Measurements from ENCODE around the gene KNSTRN. TPM values are rescaled to one million over a fixed set of nuclear protein-coding genes. Genes with fewer than 3 reads are reported as not detected.

The KNSTRN gene
- total and polyA plus RNA-seq, 4 experiments from 2014 or later: 1.0 to 8.8 (median 4.6) TPM

DNA sequence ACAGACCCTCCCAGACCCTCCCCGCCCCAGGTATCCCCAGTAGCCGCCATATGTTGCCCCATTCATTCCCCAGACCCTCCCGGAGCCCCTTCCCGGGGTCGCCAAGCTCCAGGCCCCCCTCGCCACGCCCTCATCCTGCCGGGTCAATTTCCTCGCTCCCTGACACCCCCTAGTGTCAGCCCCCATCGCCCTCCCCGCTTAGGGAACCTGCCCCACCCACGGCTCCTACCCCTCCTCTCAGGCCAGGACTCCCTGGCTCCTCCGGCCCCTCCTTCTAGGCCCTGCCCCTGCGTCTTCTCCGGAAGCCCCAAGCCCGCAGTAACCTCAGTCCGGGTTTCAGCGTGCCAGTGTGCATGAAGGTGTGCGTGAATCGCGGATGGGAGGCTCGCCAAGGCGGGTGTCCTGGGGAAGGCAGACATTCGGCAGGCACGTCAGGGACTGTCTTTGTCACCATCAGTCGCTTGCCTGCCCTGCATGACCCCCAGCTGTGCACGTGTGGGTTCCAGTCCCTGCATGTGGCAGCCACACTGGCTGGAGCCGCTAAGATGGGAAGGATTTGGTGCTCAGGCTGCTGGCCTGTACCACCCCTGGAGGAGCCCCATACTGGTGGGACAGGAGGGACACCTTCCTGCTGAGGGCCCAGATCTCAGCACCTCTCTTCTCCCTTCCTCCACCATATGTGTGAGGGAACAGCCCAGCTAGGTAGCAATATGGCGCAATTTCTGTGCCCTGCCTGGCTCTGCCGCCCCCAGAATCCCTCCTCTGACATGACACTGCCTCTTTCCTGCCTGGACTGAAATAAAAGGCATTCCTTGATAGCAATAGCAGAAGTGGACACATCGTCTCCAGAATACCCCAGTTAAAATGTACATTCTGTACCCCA, 23.8 kb upstream of the KNSTRN start:
- ChIA-PET CTCF (ENCODE audit: partially characterized antibody) (interaction anchor here (1.0 to 3.7 kb wide), 2 partner anchors 9 to 14 kb away, joined by 3 to 16 read pairs; no protein-coding TSS in a partner anchor), POLR2A (ENCODE audit: partially characterized antibody) (interaction anchor here (1.0 to 1.5 kb wide), 2 partner anchors 35 to 40 kb away, joined by 3 read pairs; partner anchors contain the start of gene INAFM2)
- peak in 1 of 5 donors; percentile 17 for DNase-seq
- H3K27me3 Mint-ChIP-seq: peaks cover 0 to 4% of the 10 kb centered on the region in 2 donors
- intact Hi-C loops (cut with micrococcal nuclease): loop anchor here (1.0 kb wide), 2 partner anchors 10 to 24 kb away; partner anchors contain the start of gene KNSTRN
- Histone ChIP-seq H3K27me3 (ENCODE audit: insufficient read depth, low read length) (no peaks in the 10 kb centered on the region), H3K4me3 (ENCODE audit: low read length in 2 of 2) (peak overlapping the region; percentile 29 to 54), H3K36me3 (ENCODE audit: insufficient read depth, low read length) (no peaks in the 10 kb centered on the region), H3K9me3 (ENCODE audit: control insufficient read depth in 1 of 2, low read length in 2 of 2) (no peaks in the 10 kb centered on the region), H3K27ac (ENCODE audit: low read depth, low read length) (no peak overlapping the region), H3K4me1 (ENCODE audit: insufficient read depth, low read length) (peaks cover 13% of the 10 kb centered on the region)
- no peaks in the 10 kb centered on the region for H3K9me3 Mint-ChIP-seq
- peak overlapping the region in 2 of 7 donors; percentile 68 to 82 for H3K27ac Mint-ChIP-seq
- H3K4me3 Mint-ChIP-seq: peak overlapping the region; percentile 61 to 83 (median 74)
- peaks cover 0 to 4% of the 10 kb centered on the region in 2 donors for H3K36me3 Mint-ChIP-seq
- peaks cover 5 to 21% (median 7%) of the 10 kb centered on the region in 4 donors for H3K4me1 Mint-ChIP-seq

DNA sequence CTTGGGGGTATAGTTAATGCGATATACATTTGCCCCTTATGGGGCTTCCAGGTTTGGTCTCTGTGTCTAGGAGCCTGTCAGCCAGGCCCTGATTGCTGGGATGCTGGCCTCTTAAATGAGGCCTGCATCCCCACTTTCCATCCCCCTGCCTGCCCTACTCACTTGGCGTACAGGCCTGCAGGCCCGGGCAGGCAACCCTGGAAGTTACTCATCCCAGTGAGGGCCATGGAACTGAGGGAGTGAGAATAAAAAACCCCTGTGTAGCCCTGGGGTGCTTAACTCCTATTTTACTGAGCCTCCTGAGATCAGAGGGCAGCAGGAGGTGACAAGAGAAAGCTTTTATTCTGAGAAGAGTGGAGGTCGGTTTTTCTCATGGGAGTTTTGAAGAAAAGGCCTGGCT, 22.5 kb upstream of the KNSTRN start:
- intact Hi-C loops (cut with micrococcal nuclease): no loop called here
- no peak overlapping the region for H3K27ac ChIP-seq (ENCODE audit: low read depth, low read length)
- H3K27me3 ChIP-seq (ENCODE audit: insufficient read depth, low read length): no peaks in the 10 kb centered on the region
- H3K36me3 ChIP-seq (ENCODE audit: insufficient read depth, low read length): no peaks in the 10 kb centered on the region
- no peaks in the 10 kb centered on the region for H3K9me3 ChIP-seq (ENCODE audit: control insufficient read depth in 1 of 2, low read length in 2 of 2)
- POLR2A ChIA-PET (ENCODE audit: partially characterized antibody): no interaction called here
- CTCF ChIA-PET (ENCODE audit: partially characterized antibody): interaction anchor here (1.6 kb wide), 2 partner anchors 15 to 20 kb away, joined by 3 to 4 read pairs; no protein-coding TSS in a partner anchor
- DNase-seq: no peak
- H3K4me3 ChIP-seq (ENCODE audit: low read length in 2 of 2): no peak overlapping the region
- peaks cover 0 to 4% of the 10 kb centered on the region in 2 donors for H3K36me3 Mint-ChIP-seq
- H3K4me1 Mint-ChIP-seq: peaks cover 5 to 21% (median 7%) of the 10 kb centered on the region in 4 donors
- H3K4me1 ChIP-seq (ENCODE audit: insufficient read depth, low read length): peaks cover 13% of the 10 kb centered on the region
- peaks cover 0 to 4% of the 10 kb centered on the region in 2 donors for H3K27me3 Mint-ChIP-seq
- H3K27ac Mint-ChIP-seq: no peak overlapping the region
- H3K4me3 Mint-ChIP-seq: no peak overlapping the region
- H3K9me3 Mint-ChIP-seq: no peaks in the 10 kb centered on the region

DNA sequence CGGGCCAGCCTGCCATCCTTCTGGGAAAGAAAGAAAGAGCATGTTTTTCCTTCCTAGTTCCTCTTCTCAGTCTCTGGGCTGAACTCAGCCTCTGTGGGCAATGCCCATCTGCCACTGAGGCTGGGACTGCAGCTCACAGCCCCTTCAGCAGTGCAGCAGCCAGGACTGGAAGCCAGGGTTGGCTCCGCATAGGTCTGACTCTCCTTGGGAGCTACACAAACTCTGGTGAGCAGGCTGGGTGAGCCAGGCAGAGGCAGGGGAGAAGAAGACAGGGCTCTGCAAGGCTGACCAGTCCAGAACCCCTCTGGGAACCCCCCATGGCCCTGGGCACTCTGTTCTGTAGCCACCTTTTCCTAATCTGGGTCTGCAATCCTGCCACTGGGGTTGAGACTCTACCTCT, 20.9 kb upstream of the KNSTRN start:
- Mint-ChIP-seq H3K27me3 (peaks cover 0 to 2% of the 10 kb centered on the region in 2 donors), H3K36me3 (peaks cover 0 to 4% of the 10 kb centered on the region in 2 donors), H3K9me3 (no peaks in the 10 kb centered on the region), H3K4me3 (no peak overlapping the region), H3K4me1 (peaks cover 6 to 36% (median 11%) of the 10 kb centered on the region in 4 donors), H3K27ac (no peak overlapping the region)
- intact Hi-C loops (cut with micrococcal nuclease): no loop called here
- Histone ChIP-seq H3K9me3 (ENCODE audit: control insufficient read depth in 1 of 2, low read length in 2 of 2) (no peaks in the 10 kb centered on the region), H3K36me3 (ENCODE audit: insufficient read depth, low read length) (no peaks in the 10 kb centered on the region), H3K27me3 (ENCODE audit: insufficient read depth, low read length) (no peaks in the 10 kb centered on the region), H3K4me3 (ENCODE audit: low read length in 2 of 2) (no peak overlapping the region), H3K27ac (ENCODE audit: low read depth, low read length) (no peak overlapping the region), H3K4me1 (ENCODE audit: insufficient read depth, low read length) (peaks cover 22% of the 10 kb centered on the region)
- no peak for DNase-seq
- POLR2A ChIA-PET (ENCODE audit: partially characterized antibody): no interaction called here
- CTCF ChIA-PET (ENCODE audit: partially characterized antibody): interaction anchor here (0.9 to 1.6 kb wide), 2 partner anchors 22 to 50 kb away, joined by 3 read pairs; no protein-coding TSS in a partner anchor

DNA sequence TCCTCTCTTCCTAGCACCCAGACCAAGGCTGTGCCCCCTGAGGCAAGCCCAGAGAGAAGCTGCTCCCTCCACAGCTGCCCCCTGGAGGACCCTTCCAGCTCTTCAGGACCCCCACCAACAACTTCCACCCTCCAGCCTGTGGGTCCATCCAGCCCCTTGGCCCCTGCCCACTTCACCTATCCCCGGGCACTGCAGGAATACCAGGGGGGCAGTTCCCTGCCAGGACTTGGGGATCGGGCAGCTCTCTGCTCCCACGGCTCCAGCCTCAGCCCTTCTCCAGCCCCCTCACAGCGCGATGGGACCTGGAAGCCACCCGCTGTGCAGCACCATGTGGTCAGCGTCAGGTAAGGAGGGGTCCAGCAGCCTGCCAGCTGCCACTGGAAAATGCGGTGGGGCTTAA, 18.9 kb upstream of the KNSTRN start:
- intact Hi-C loops (cut with micrococcal nuclease): no loop called here
- no peaks in the 10 kb centered on the region for H3K9me3 ChIP-seq (ENCODE audit: control insufficient read depth in 1 of 2, low read length in 2 of 2)
- H3K36me3 ChIP-seq (ENCODE audit: insufficient read depth, low read length): no peaks in the 10 kb centered on the region
- Mint-ChIP-seq H3K27me3 (no peaks in the 10 kb centered on the region), H3K36me3 (peaks cover 0 to 4% of the 10 kb centered on the region in 2 donors), H3K27ac (no peak overlapping the region), H3K9me3 (no peaks in the 10 kb centered on the region), H3K4me3 (peak overlapping the region in 1 of 8 donors; percentile 41), H3K4me1 (peaks cover 13 to 47% (median 20%) of the 10 kb centered on the region in 4 donors)
- H3K27me3 ChIP-seq (ENCODE audit: insufficient read depth, low read length): no peaks in the 10 kb centered on the region
- no peak for DNase-seq
- no peak overlapping the region for H3K4me3 ChIP-seq (ENCODE audit: low read length in 2 of 2)
- H3K27ac ChIP-seq (ENCODE audit: low read depth, low read length): no peak overlapping the region
- ChIA-PET CTCF (ENCODE audit: partially characterized antibody) (no interaction called here), POLR2A (ENCODE audit: partially characterized antibody) (interaction anchor here (1.0 kb wide), 1 partner anchor 54 kb away, joined by 3 read pairs; no protein-coding TSS in a partner anchor)
- H3K4me1 ChIP-seq (ENCODE audit: insufficient read depth, low read length): peaks cover 30% of the 10 kb centered on the region

DNA sequence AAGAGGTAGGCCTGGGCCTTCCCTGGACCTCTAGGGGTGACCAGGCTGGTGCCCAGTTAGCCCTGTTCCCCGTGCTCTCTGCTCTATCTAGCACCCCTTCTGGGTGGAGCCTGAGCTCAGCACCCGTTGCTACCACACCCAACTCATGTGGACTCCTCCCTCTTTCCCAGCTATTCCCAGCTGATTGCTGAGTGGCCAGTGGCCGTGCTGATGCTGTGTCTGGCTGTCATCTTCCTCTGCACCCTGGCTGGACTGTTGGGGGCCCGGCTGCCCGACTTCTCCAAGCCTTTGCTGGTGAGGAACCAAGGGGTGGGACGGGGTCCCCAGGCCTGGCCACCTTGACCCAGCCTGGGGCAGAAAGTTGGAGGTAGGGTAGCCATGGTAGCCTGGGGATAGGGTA, 18.3 kb upstream of the KNSTRN start:
- no peak overlapping the region for H3K27ac ChIP-seq (ENCODE audit: low read depth, low read length)
- no peaks in the 10 kb centered on the region for H3K27me3 ChIP-seq (ENCODE audit: insufficient read depth, low read length)
- H3K27ac Mint-ChIP-seq: no peak overlapping the region
- peaks cover 24% of the 10 kb centered on the region for H3K4me1 ChIP-seq (ENCODE audit: insufficient read depth, low read length)
- DNase-seq: no peak
- peaks cover 0 to 4% of the 10 kb centered on the region in 2 donors for H3K36me3 Mint-ChIP-seq
- peaks cover 13 to 41% (median 19%) of the 10 kb centered on the region in 4 donors for H3K4me1 Mint-ChIP-seq
- no peaks in the 10 kb centered on the region for H3K9me3 Mint-ChIP-seq
- H3K4me3 Mint-ChIP-seq: no peak overlapping the region
- intact Hi-C loops (cut with micrococcal nuclease): no loop called here
- ChIA-PET POLR2A (ENCODE audit: partially characterized antibody) (interaction anchor here (1.0 kb wide), 1 partner anchor 55 kb away, joined by 3 read pairs; no protein-coding TSS in a partner anchor), CTCF (ENCODE audit: partially characterized antibody) (interaction anchor here (1.1 kb wide), 1 partner anchor 11 kb away, joined by 3 read pairs; no protein-coding TSS in a partner anchor)
- no peak overlapping the region for H3K4me3 ChIP-seq (ENCODE audit: low read length in 2 of 2)
- no peaks in the 10 kb centered on the region for H3K36me3 ChIP-seq (ENCODE audit: insufficient read depth, low read length)
- H3K27me3 Mint-ChIP-seq: no peaks in the 10 kb centered on the region
- no peaks in the 10 kb centered on the region for H3K9me3 ChIP-seq (ENCODE audit: control insufficient read depth in 1 of 2, low read length in 2 of 2)

DNA sequence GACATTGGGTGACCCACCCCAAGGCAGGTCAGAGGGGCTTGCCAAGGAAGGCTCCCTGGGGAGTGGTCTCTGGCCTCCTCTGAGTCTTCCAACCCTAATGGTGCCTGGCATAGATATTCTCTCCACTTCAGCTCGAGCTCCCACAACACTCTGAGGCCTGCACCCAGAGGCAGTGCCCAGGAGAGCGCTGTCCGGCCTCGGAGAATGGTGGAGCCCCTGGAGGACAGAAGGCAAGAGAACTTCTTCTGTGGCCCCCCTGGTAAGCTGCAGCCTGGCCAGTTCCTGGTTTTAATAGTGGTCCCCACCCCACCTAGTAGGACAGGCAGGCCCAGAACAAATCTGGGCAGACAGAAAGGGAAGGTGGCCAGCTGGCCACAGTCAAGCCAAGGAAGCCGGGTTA, 17.5 kb upstream of the KNSTRN start:
- Histone ChIP-seq H3K4me3 (ENCODE audit: low read length in 2 of 2) (no peak overlapping the region), H3K4me1 (ENCODE audit: insufficient read depth, low read length) (peaks cover 24% of the 10 kb centered on the region), H3K36me3 (ENCODE audit: insufficient read depth, low read length) (no peaks in the 10 kb centered on the region), H3K27ac (ENCODE audit: low read depth, low read length) (no peak overlapping the region), H3K27me3 (ENCODE audit: insufficient read depth, low read length) (no peaks in the 10 kb centered on the region), H3K9me3 (ENCODE audit: control insufficient read depth in 1 of 2, low read length in 2 of 2) (no peaks in the 10 kb centered on the region)
- Mint-ChIP-seq H3K9me3 (no peaks in the 10 kb centered on the region), H3K4me3 (peak overlapping the region in 1 of 8 donors; percentile 51), H3K4me1 (peaks cover 13 to 35% (median 19%) of the 10 kb centered on the region in 4 donors), H3K27ac (no peak overlapping the region), H3K27me3 (no peaks in the 10 kb centered on the region), H3K36me3 (peaks cover 0 to 4% of the 10 kb centered on the region in 2 donors)
- intact Hi-C loops (cut with micrococcal nuclease): loop anchor here (5.0 kb wide), 2 partner anchors 42 to 202 kb away; partner anchors contain the start of genes CCDC32, IVD and RPUSD2
- DNase-seq: no peak
- ChIA-PET POLR2A (ENCODE audit: partially characterized antibody) (no interaction called here), CTCF (ENCODE audit: partially characterized antibody) (interaction anchor here (1.0 to 4.3 kb wide), 6 partner anchors 10 to 57 kb away, joined by 3 to 26 read pairs (median 4); no protein-coding TSS in a partner anchor)

All from CD4-positive, alpha-beta memory T cell (primary cell).